Measurements from ENCODE around the gene KIF26B.

Gene KIF26B

GRCh38 chr1:245266105-245266504 lies 111.3 kb downstream of the KIF26B start:
- Histone ChIP-seq H3K36me3 (no peaks in the 10 kb centered on the region), H3K9me3 (ENCODE audit: severe bottlenecking) (peaks cover 3% of the 10 kb centered on the region), H3K27me3 (ENCODE audit: insufficient read depth, low read depth, severe bottlenecking) (no peaks in the 10 kb centered on the region), H3K27ac (no peak overlapping the region), H3K4me3 (ENCODE audit: low read depth, low read length) (no peak overlapping the region)
- DNase-seq, result no peak
- no peak for TF ChIP-seq CTCF (IDR thresholded peaks at IDR 0.05; ENCODE audit: low read depth, low read length)

- DNase-seq, result no peak
- Histone ChIP-seq H3K4me3 (ENCODE audit: low read depth, low read length) (no peak overlapping the region), H3K36me3 (no peaks in the 10 kb centered on the region), H3K27ac (no peak overlapping the region), H3K27me3 (ENCODE audit: insufficient read depth, low read depth, severe bottlenecking) (no peaks in the 10 kb centered on the region), H3K9me3 (ENCODE audit: severe bottlenecking) (peaks cover 3% of the 10 kb centered on the region)
- TF ChIP-seq CTCF (IDR thresholded peaks at IDR 0.05; ENCODE audit: low read depth, low read length), result no peak
Measured at GRCh38 chr1:245270063-245270462, 115.3 kb downstream of the KIF26B start.

- DNase-seq, result no peak
- Histone ChIP-seq H3K4me3 (ENCODE audit: low read depth, low read length) (no peak overlapping the region), H3K9me3 (ENCODE audit: severe bottlenecking) (peaks cover 3% of the 10 kb centered on the region), H3K27me3 (ENCODE audit: insufficient read depth, low read depth, severe bottlenecking) (no peaks in the 10 kb centered on the region), H3K27ac (no peak overlapping the region), H3K36me3 (no peaks in the 10 kb centered on the region)
- no peak for TF ChIP-seq CTCF (IDR thresholded peaks at IDR 0.05; ENCODE audit: low read depth, low read length)
Measured at GRCh38 chr1:245270972-245271371, 116.2 kb downstream of the KIF26B start.

GRCh38 chr1:245272676-245273075 lies 117.9 kb downstream of the KIF26B start:
- no peak for DNase-seq
- no peaks in the 10 kb centered on the region for H3K27me3 ChIP-seq (ENCODE audit: insufficient read depth, low read depth, severe bottlenecking)
- no peak overlapping the region for H3K27ac ChIP-seq
- peaks cover 3% of the 10 kb centered on the region for H3K9me3 ChIP-seq (ENCODE audit: severe bottlenecking)
- no peak for TF ChIP-seq CTCF (IDR thresholded peaks at IDR 0.05; ENCODE audit: low read depth, low read length)
- no peaks in the 10 kb centered on the region for H3K36me3 ChIP-seq
- H3K4me3 ChIP-seq (ENCODE audit: low read depth, low read length), result no peak overlapping the region

- no peak for TF ChIP-seq CTCF (IDR thresholded peaks at IDR 0.05; ENCODE audit: low read depth, low read length)
- Histone ChIP-seq H3K4me3 (ENCODE audit: low read depth, low read length) (no peak overlapping the region), H3K27me3 (ENCODE audit: insufficient read depth, low read depth, severe bottlenecking) (no peaks in the 10 kb centered on the region), H3K36me3 (no peaks in the 10 kb centered on the region), H3K27ac (no peak overlapping the region), H3K9me3 (ENCODE audit: severe bottlenecking) (no peaks in the 10 kb centered on the region)
- DNase-seq, result no peak
Measured at GRCh38 chr1:245276445-245276844, 121.7 kb downstream of the KIF26B start.

GRCh38 chr1:245277276-245277675 lies 122.5 kb downstream of the KIF26B start:
- H3K36me3 ChIP-seq, result no peaks in the 10 kb centered on the region
- peak; percentile 71 for TF ChIP-seq CTCF (IDR thresholded peaks at IDR 0.05; ENCODE audit: low read depth, low read length)
- H3K9me3 ChIP-seq (ENCODE audit: severe bottlenecking), result no peaks in the 10 kb centered on the region
- H3K27ac ChIP-seq, result no peak overlapping the region
- DNase-seq, result peak; percentile 46
- H3K27me3 ChIP-seq (ENCODE audit: insufficient read depth, low read depth, severe bottlenecking), result no peaks in the 10 kb centered on the region
- no peak overlapping the region for H3K4me3 ChIP-seq (ENCODE audit: low read depth, low read length)

All from WERI-Rb-1 (cell line).